K562 (cell line): Measurements from ENCODE around the gene UBE3B. TPM values are rescaled to one million over a fixed set of nuclear protein-coding genes. Genes with fewer than 3 reads are reported as not detected.

Experiments
- ATAC-seq: fragments of 200-7000 bp; cut with Tn5 transposase; 3 replicates; pipeline ENCODE4 v1.9.1; 2020; ENCODE audit warnings: moderate library complexity
- BruUV-seq: library from RNA; stranded (reverse); fragments of 400-500 nt; replicated peaks from 2 replicates; lab custom pipeline; 2021; lab: Mats Ljungman, UMichigan
- CTCF ChIA-PET: fragments of 300-600 bp; formaldehyde crosslinking; extraction: SDS; loops from one replicate; lab custom pipeline; 2021; ENCODE audit warnings: low intra/inter-chr PET ratio; lab: Yijun Ruan, JAX
- POLR2A ChIA-PET: fragments of 300-600, 350-650 bp; sonication (Branson Sonifier 250); formaldehyde crosslinking; extraction: SDS; loops from one replicate; lab custom pipeline; 2021; ENCODE audit warnings: antibody characterized with exemption, inconsistent platforms; lab: Yijun Ruan, JAX
- DNase-seq, 4 experiments: peaks; one replicate each; pipeline versions ENCODE4 v3.0.0 to v3.0.0-alpha.2; 2011 to 2018; ENCODE audit warnings: low spot score in 3 of 4, mixed read lengths in 3 of 4; ENCODE audit errors: extremely low read depth in 1 of 4
- FAIRE-seq: peaks from 2 replicates; lab custom pipeline; 2011; peaks lifted over from hg19 to GRCh38; lab: Jason Lieb, UNC
- H2AFZ ChIP-seq: 2 replicates; pipeline ENCODE4 v1.6.0; 2011; ENCODE audit warnings: low read depth, low read length, control low read depth, inconsistent platforms
- H3K27ac ChIP-seq: fragments of 200-600 bp; 3 replicates; pipeline ENCODE4 v1.8.0; 2011; ENCODE audit warnings: low read depth, mild to moderate bottlenecking, control low read depth, inconsistent platforms, low read length, moderate library complexity, mixed read lengths; ENCODE audit errors: extremely low read depth
- H3K27me3 ChIP-seq, 2 experiments: fragments of 300-600 bp in 1 of 2; 2 replicates in 1 of 2; 3 replicates in 1 of 2; pipeline versions ENCODE4 v1.6.0 to v1.8.0; 2011; ENCODE audit warnings: inconsistent platforms in 2 of 2, low read length in 2 of 2, mild to moderate bottlenecking in 1 of 2, mixed read lengths in 1 of 2, moderate library complexity in 1 of 2; ENCODE audit not compliant: control insufficient read depth in 2 of 2, insufficient read depth in 2 of 2
- H3K36me3 ChIP-seq: fragments of 300-600 bp; 3 replicates; pipeline ENCODE4 v1.8.0; 2011; ENCODE audit warnings: mild to moderate bottlenecking, low read length, inconsistent platforms; ENCODE audit not compliant: control insufficient read depth, insufficient read depth
- H3K4me1 ChIP-seq, 2 experiments: fragments of 200-600 bp in 1 of 2; replicated peaks in 1 of 2; 2 replicates in 1 of 2; 3 replicates in 1 of 2; pipeline versions ENCODE4 v1.5.1 to v1.8.0; 2011; ENCODE audit warnings: inconsistent platforms in 2 of 2, low read length in 2 of 2, mild to moderate bottlenecking in 1 of 2, mixed read lengths in 1 of 2, moderate library complexity in 1 of 2; ENCODE audit not compliant: control insufficient read depth in 2 of 2, insufficient read depth in 2 of 2
- H3K4me2 ChIP-seq: 2 replicates; pipeline ENCODE4 v1.6.1; 2011; ENCODE audit warnings: low read length, control low read depth, inconsistent platforms, mixed read lengths; ENCODE audit not compliant: insufficient read depth
- H3K4me3 ChIP-seq: fragments of 200-600 bp; sonication (generic), shearing (Covaris generic); 2 replicates; pipeline ENCODE4 v1.5.1; 2016; ENCODE audit warnings: control low read depth, inconsistent platforms
- H3K79me2 ChIP-seq: fragments of 200-600 bp; 3 replicates; pipeline ENCODE4 v1.8.0; 2011; ENCODE audit warnings: low read length, inconsistent platforms; ENCODE audit not compliant: control insufficient read depth, insufficient read depth
- H3K9ac ChIP-seq, 2 experiments: 2 replicates each; pipeline versions ENCODE4 v1.6.0 to v1.6.1; 2011; ENCODE audit warnings: low read depth in 2 of 2, low read length in 2 of 2, control low read depth in 1 of 2, inconsistent platforms in 1 of 2, mild to moderate bottlenecking in 1 of 2, mixed read lengths in 1 of 2; ENCODE audit not compliant: insufficient read depth in 1 of 2
- H3K9me1 ChIP-seq: one replicate; pipeline ENCODE4 v1.6.0; 2011; ENCODE audit warnings: inconsistent platforms, mild to moderate bottlenecking, low read length, moderate library complexity; ENCODE audit not compliant: control insufficient read depth, insufficient read depth
- H3K9me3 ChIP-seq: replicated peaks from 2 replicates; pipeline ENCODE4 v1.5.1; 2011; ENCODE audit warnings: low read depth, low read length, inconsistent platforms; ENCODE audit not compliant: control insufficient read depth, insufficient read depth
- H4K20me1 ChIP-seq: replicated peaks from 2 replicates; pipeline ENCODE4 v1.6.1; 2011; ENCODE audit warnings: low read length, inconsistent platforms, mixed read lengths; ENCODE audit not compliant: control insufficient read depth, insufficient read depth
- ARID4B ChIP-seq: sonication (generic); formaldehyde crosslinking; IDR thresholded peaks from 2 replicates; pipeline ENCODE4 v1.8.0; 2022; ENCODE audit warnings: mild to moderate bottlenecking, missing genetic modification reagents
- BRD9 ChIP-seq: fragments of 450-650 bp; IDR thresholded peaks from 2 replicates; pipeline ENCODE4 v1.6.1; 2018; ENCODE audit warnings: low read depth; ENCODE audit not compliant: partially characterized antibody
- KDM1A ChIP-seq, 2 experiments: fragments of 450-650 bp; IDR thresholded peaks; 2 replicates each; pipeline ENCODE4 v1.6.1; 2016; ENCODE audit warnings: mild to moderate bottlenecking in 2 of 2
- NONO ChIP-seq, 2 experiments: fragments of 200-400 bp in 1 of 2; fragments of 450-650 bp in 1 of 2; formaldehyde crosslinking in 1 of 2; IDR thresholded peaks; 2 replicates each; pipeline ENCODE4 v1.6.1; 2017; ENCODE audit warnings: low read depth in 2 of 2, mild to moderate bottlenecking in 2 of 2, moderate library complexity in 2 of 2, low read length in 1 of 2
- NR3C1 ChIP-seq: sonication (generic); formaldehyde crosslinking; IDR thresholded peaks from 2 replicates; pipeline ENCODE4 v1.8.1; 2022; ENCODE audit warnings: missing genetic modification reagents
- PCBP1 ChIP-seq: fragments of 200-400 bp; formaldehyde crosslinking; IDR thresholded peaks from 2 replicates; pipeline ENCODE4 v1.6.1; 2018; ENCODE audit warnings: mild to moderate bottlenecking, low read depth, low read length; ENCODE audit not compliant: poor library complexity, severe bottlenecking
- SMARCA5 ChIP-seq: fragments of 450-650 bp; IDR thresholded peaks from 2 replicates; pipeline ENCODE4 v1.6.1; 2016
- TFAM ChIP-seq: fragments of 250-450 bp; sonication (Bioruptor Pico); conservative IDR thresholded peaks from 2 replicates; pipeline ENCODE4 v1.5.0; 2021; ENCODE audit warnings: mild to moderate bottlenecking, moderate library complexity
- WHSC1 ChIP-seq: IDR thresholded peaks from one replicate; pipeline ENCODE4 v1.6.1; 2012; ENCODE audit warnings: low read length, control low read depth, inconsistent platforms
- ZNF707 ChIP-seq: fragments of 250-450 bp; sonication (Bioruptor Pico); conservative IDR thresholded peaks from 2 replicates; pipeline ENCODE4 v1.8.0; 2022; ENCODE audit warnings: inconsistent platforms, mild to moderate bottlenecking, moderate library complexity
- ZNF717 ChIP-seq: fragments of 250-450 bp; sonication (Bioruptor Pico); IDR thresholded peaks from 2 replicates; pipeline ENCODE4 v1.5.0; 2021
- WGBS: fragments of 100-300 bp; shearing (Covaris generic); methylation state at CpG from one replicate; pipeline ENCODE4 v1.1.6; 2016; ENCODE audit warnings: low coverage, mixed read lengths; ENCODE audit not compliant: insufficient coverage; ENCODE audit errors: missing lambda C conversion rate; 5-methylcytosine and 5-hydroxymethylcytosine counted together
- in situ Hi-C: fragments of 300-500 bp; cut with MboI; formaldehyde crosslinking; loops from 4 replicates; pipeline ENCODE4 v1.15.0; 2018; ENCODE audit warnings: inconsistent platforms, mixed read lengths
- intact Hi-C: fragments of 100-400 bp; cut with micrococcal nuclease; formaldehyde crosslinking; loops from 2 replicates; pipeline ENCODE4 v1.14.2; 2022
- polyA plus RNA-seq, 8 experiments: library from polyadenylated mRNA; depleted of rRNA in 4 of 8; stranded (reverse) in 5 of 8; unstranded in 3 of 8; fragments of >200 nt; fragmentation: Nextera tagmentation in 2 of 8; fragmentation: Illumina TruSeq in 1 of 8; extraction: Ambion mirVana in 2 of 8; extraction: Trizol in 1 of 8; gene quantifications; 2 replicates each; pipeline versions ENCODE4 v1.2.1 to v1.2.3, GENCODE V29; 2011 to 2014; ENCODE audit warnings: inconsistent platforms in 1 of 8, missing spikeins in 1 of 8
- total RNA-seq, 7 experiments: library from RNA; depleted of rRNA in 6 of 7; stranded (reverse); fragments of >200 nt in 6 of 7; fragmentation: Illumina TruSeq in 2 of 7; extraction: Trizol in 2 of 7; gene quantifications; 2 replicates each; pipeline versions ENCODE4 v1.2.1 to v1.2.3, GENCODE V29; 2011 to 2021; ENCODE audit warnings: low replicate concordance in 1 of 7

Gene UBE3B
- total and polyA plus RNA-seq, 9 of the 15 experiments (the other 6 are each of a cell fraction or from before 2014, with no cell fraction given): 7.6 to 23.6 (median 15.5) TPM

GRCh38 chr12:109552971-109553370 lies 75.5 kb downstream of the UBE3B start:
- no peak overlapping the region for H3K27ac ChIP-seq
- intact Hi-C loops: no loop called here
- no peak for TF ChIP-seq ZNF707
- TF ChIP-seq NR3C1 (CRISPR knock-in tag): no peak
- TF ChIP-seq TFAM (CRISPR knock-in tag): no peak
- in situ Hi-C loops: no loop called here
- no peak overlapping the region for H3K4me3 ChIP-seq
- BruUV-seq: no TSS peak
- POLR2A ChIA-PET: interaction anchor here (0.6 to 1.0 kb wide), 3 partner anchors 10 to 319 kb away, joined by 3 read pairs; no protein-coding TSS in a partner anchor
- ATAC-seq (no peak; the same call in 2 of the 3 replicates), DNase-seq (no peak), FAIRE-seq (no peak)
- H3K4me1 ChIP-seq: no peaks in the 10 kb centered on the region; a peak in 1 of 5 replicates
- peaks cover 41 to 57% of the 10 kb centered on the region in 2 experiments for H3K27me3 ChIP-seq
- peaks cover 3% of the 10 kb centered on the region for H3K9me1 ChIP-seq
- no peak overlapping the region for H3K9ac ChIP-seq
- no peaks in the 10 kb centered on the region for H3K79me2 ChIP-seq
- WGBS: 15% methylated on average over 4 of the region's 4 CpGs
- H3K4me2 ChIP-seq: no peak overlapping the region
- no peaks in the 10 kb centered on the region for H3K9me3 ChIP-seq
- CTCF ChIA-PET: no interaction called here
- H4K20me1 ChIP-seq: peaks cover 19% of the 10 kb centered on the region
- H2AFZ ChIP-seq: no peak overlapping the region
- no peaks in the 10 kb centered on the region; the same call in 2 of the 3 replicates for H3K36me3 ChIP-seq

- Histone ChIP-seq H3K4me3 (no peak overlapping the region), H3K9me1 (peaks cover 3% of the 10 kb centered on the region), H3K4me2 (no peak overlapping the region), H3K4me1 (no peaks in the 10 kb centered on the region; a peak in 1 of 5 replicates), H4K20me1 (peaks cover 19% of the 10 kb centered on the region), H3K9ac (no peak overlapping the region), H3K27ac (no peak overlapping the region), H3K79me2 (no peaks in the 10 kb centered on the region), H2AFZ (no peak overlapping the region), H3K27me3 (peaks cover 36 to 51% of the 10 kb centered on the region in 2 experiments), H3K36me3 (no peaks in the 10 kb centered on the region; the same call in 2 of the 3 replicates), H3K9me3 (no peaks in the 10 kb centered on the region)
- 12% methylated on average over 7 of the region's 7 CpGs for WGBS
- ChIA-PET POLR2A (interaction anchor here (1.0 to 2.1 kb wide), 2 partner anchors 8 to 9 kb away, joined by 3 to 7 read pairs; no protein-coding TSS in a partner anchor), CTCF (no interaction called here)
- BruUV-seq: no TSS peak
- DNase-seq (no peak), FAIRE-seq (no peak), ATAC-seq (no peak)
- intact Hi-C loops (no loop called here), in situ Hi-C loops (no loop called here)
- TF ChIP-seq ZNF717 (CRISPR knock-in tag): no peak
- TF ChIP-seq PCBP1: no peak
- no peak for TF ChIP-seq BRD9
- no peak for TF ChIP-seq NONO (IDR thresholded peaks at IDR 0.05; ENCODE audit: low read depth in 2 of 2, low read length in 1 of 2)
- no peak for TF ChIP-seq ARID4B (CRISPR knock-in tag)
- TF ChIP-seq WHSC1: no peak
- no peak for TF ChIP-seq KDM1A (IDR thresholded peaks at IDR 0.05)
- no peak for TF ChIP-seq SMARCA5
Measured at GRCh38 chr12:109553483-109553882, 76.0 kb downstream of the UBE3B start.
